ENCODE data around the gene AP5B1.
A peak's percentile ranks its signal among the peaks of the same experiment; 100 is the strongest.
"Not testable (repeated sequence)": the region's sequence is repeated elsewhere in the genome, so short reads cannot be mapped to it uniquely, and the experiment has no call there.

Gene AP5B1

DNA sequence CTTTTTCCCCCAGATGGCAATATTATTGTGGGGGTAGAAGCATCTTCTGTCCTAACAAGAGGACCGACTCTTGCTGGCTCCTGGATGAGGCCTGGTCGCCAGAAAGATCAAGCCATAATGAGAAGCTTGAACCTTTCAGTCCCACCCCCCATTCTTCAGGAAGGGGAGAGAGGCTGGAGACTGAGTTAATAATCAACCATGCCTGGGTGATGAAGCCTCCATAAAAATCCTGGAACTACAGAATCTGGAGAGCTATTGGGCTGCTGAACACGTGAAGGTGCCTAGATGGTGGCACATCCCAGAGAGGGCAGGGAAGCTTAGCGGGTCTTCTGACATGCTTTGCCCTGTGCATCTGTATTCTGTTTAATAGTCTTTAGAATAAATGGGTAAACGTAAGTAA lies 16.3 kb downstream of the AP5B1 start:
- no peak for DNase-seq

DNA sequence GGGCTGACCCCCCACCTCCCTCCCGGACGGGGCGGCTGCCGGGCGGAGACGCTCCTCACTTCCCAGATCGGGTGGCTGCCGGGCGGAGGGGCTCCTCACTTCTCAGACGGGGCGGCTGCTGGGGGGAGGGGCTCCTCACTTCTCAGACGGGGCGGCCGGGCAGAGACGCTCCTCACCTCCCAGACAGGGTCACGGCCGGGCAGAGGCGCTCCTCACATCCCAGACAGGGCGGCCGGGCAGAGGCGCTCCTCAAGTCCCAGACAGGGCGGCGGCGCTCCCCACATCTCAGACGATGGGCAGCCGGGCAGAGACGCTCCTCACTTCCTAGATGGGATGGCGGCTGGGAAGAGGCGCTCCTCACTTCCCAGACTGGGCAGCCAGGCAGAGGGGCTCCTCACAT lies 18.0 kb downstream of the AP5B1 start:
- not testable (repeated sequence) for DNase-seq

DNA sequence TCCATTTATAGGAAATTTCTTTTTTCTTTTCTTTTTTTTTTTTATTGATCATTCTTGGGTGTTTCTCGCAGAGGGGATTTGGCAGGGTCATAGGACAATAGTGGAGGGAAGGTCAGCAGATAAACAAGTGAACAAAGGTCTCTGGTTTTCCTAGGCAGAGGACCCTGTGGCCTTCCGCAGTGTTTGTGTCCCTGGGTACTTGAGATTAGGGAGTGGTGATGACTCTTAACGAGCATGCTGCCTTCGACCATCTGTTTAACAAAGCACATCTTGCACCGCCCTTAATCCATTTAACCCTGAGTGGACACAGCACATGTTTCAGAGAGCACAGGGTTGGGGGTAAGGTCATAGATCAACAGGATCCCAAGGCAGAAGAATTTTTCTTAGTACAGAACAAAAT lies 18.6 kb downstream of the AP5B1 start:
- DNase-seq = not testable (repeated sequence)

DNA sequence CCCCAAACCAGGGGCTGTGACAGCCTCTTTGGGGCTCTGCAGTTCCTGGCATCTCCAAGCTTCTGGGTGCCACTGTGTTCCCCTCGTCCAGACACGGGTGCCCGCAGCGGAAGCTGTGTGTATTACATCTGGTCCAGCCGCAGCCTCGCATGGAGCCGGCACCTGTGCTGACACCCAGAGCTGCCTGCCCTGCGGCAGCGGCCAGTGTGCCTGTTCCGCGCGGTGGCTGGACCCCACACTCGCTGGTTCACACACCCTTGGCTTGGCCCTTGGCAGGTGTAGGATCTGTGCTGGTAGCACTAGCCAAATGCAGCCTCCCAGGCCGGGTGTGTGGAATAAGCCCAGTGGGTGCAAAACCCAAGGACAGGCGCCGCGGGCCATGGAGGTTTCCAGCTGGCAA lies 35.7 kb downstream of the AP5B1 start:
- no peak for DNase-seq

DNA sequence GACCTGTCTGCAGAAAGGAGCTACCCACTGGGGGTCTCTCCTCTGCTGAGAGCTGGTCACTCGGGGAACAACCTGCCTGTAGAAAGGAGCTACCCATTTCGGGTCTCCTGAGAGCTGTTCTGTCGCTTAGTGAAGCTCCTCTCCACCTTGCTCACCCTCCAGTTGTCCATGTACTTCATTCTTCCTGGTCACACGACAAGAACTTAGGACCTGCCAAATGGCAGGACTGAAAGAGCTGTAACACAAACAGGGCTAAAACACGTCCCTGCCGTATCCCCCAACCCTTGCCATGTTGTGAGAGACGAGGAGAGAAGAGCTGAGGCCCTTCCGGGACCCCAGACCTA lies 36.1 kb downstream of the AP5B1 start:
- DNase-seq = no peak

DNA sequence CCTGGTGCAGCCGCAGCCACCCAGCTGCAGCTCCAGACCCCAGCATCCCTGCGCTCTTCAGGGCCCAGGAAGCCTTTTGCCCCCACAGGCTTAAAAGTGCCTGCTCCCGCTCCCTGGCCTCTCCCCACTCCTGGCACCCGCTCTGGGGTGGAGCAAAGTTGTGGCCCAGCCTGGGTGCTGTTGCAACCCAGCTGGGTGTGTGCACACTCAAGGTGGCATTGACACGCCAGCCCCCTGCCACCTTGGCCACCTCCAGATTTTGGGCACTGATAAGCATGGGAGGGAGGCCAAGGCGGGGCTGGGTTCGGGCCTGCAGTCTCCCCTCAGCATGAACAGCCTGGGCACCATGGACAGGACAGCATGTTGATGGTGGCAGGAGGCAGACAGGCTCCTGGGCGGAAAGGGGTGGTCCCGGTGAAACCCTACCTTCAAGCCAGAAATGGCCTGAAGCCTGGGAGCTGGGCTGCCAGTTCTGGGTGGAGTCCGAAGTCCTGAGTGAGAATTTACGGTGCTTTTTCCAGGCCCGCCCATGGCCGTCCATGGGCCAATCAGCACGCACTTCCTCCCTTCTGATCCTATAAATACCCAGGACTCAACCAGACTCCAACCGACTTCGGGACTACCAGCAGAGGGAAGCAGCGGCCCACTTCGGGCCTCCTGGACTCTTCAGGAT lies 36.6 kb downstream of the AP5B1 start:
- peak; percentile 17 for DNase-seq

DNA sequence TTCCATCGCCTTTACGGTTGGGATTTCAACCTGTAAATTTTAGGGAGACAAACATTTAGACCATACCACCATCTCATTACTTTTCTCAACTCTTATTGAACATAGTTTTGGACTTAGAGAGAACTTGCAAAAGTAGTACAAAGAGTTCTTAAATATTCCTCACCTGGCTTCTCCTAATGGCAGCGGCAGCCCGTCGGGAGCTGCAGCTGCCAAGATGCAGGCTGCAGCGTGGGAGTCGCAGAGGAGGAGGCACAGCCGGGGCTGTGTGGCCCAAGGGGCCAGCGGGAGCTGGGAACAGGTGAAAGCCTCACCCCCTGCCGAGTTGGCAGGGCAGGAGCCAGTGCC lies 37.1 kb downstream of the AP5B1 start:
- no peak for DNase-seq

DNA sequence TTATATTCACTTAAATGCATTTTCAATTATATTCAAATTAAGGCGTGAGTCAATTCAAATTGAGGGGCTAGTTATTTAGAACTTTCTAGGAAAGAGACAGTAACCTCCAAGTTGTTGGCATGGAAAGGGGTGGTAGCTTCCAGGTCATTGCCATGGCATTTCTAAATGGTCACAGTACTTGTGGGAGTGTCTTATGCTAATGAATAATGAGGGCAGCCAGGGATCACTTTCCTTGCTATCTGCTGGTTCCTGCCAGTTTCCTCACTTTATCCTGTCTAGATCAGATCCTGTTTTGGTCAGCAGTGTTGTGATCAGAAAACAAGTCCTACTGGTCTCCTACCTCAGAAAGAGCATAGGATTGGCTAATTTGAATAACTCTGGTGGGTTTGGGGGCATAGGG lies 38.4 kb downstream of the AP5B1 start:
- DNase-seq = no peak

DNA sequence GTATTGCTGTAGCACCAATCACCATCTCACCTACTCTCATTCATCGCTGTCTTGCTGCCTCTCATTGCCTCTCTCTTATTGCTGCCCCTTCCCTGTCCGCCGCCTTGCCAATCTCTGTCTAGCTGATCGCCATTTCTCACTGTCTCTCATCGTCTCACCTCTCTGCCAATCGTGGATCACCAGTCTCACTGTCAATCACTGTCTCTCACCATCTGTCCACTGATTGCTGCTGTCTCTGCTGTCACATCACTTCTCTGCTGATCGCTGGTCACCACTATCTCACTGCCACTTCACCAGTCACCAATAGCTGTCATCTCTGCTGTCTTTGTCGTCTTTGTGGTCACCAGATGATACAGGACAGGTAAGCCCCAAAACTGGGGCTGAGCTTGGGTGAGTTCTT lies 39.6 kb downstream of the AP5B1 start:
- no peak for DNase-seq

DNA sequence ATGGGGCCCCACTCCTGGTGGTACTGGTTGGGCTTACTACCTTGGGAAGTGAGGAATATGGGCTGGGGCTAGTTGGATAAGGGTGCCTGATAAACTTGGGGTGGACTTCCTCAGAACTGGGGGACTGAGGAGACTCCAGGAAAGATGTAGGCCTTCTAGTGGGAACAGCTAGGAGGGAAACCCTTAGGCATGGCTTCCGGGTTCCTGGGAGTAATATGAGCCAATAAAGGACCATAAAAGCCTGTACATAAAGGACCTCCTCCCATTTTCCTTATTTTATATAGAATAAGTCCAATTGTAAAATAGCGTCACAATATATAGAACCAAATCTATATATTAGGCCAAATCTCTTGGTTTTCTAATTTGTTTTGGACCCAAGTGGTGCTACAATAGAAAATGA lies 41.8 kb downstream of the AP5B1 start:
- DNase-seq = no peak

DNA sequence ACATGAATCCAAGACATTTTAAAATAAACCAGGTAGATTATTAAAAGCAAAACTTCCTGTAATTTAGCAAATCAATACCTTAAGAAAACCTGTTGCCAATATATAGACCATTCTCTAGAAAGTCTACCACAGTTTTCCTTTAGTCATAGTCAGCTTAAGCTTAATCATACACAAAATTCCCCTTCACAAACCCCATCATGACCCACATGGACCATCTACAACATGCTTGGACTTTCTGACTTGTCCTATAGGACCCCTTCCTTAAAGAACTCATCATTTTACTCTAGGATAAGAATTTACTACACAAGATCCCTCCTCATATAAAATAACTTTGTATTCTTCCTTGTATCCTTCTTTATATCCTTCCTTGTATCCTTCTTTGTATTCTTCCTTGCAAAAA lies 44.0 kb downstream of the AP5B1 start:
- no peak for DNase-seq

DNA sequence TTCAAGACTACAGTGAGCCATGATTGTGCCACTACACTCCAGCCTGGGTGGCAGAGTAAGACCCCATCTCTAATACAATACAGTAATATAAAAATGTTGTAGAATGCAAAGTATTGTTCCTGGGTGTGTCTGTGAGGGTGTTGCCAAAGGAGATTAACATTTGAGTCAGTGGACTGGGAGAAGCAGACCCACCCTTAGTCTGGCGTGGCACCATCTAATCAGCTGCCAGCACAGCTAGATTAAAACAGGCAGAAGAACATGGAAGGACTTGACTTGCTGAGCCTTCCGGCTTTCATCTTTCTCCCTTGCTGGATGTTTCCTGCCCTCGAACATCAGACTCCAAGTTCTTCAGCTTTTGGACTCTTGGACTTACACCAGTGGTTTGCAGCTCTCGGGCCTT lies 45.7 kb downstream of the AP5B1 start:
- not testable (repeated sequence) for DNase-seq

DNA sequence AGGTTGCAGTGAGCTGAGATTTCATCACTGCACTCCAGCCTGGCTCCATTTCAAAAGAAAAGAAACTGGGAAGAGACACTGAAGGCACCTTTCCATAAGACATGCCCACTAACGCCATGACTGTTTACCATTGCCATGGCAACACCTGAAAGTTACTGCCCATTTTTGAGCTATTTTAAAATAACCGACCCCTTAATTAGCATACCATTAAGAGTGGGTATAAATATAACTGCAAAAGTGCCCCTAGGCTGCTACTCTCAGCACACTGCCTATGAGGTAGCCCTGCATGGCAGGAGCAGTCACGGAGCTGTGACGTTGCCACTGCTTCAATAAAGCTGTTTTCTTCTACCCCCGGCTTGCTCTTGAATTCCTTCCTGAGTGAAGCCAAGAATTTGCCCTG lies 50.3 kb downstream of the AP5B1 start:
- DNase-seq = no peak

DNA sequence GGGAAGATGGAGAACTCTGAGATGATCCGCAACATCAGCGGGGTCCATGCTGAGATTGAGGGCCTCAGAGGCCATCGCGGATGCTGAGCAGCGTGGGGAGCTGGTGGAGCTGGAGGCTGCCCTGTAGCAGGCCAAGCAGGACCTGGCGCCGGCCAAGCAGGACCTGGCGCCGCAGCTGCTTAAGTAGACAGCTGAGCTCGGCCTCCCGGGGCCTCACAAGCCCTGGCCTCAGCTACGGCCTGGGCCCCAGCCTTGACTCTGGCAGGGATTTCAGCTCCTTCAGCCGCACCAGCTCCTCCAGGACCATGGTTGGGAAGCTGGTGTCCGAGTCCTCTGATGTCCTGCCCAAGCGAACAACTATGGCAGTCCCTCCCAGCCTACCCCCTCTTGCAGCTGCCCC lies 52.9 kb downstream of the AP5B1 start:
- no peak for DNase-seq

DNA sequence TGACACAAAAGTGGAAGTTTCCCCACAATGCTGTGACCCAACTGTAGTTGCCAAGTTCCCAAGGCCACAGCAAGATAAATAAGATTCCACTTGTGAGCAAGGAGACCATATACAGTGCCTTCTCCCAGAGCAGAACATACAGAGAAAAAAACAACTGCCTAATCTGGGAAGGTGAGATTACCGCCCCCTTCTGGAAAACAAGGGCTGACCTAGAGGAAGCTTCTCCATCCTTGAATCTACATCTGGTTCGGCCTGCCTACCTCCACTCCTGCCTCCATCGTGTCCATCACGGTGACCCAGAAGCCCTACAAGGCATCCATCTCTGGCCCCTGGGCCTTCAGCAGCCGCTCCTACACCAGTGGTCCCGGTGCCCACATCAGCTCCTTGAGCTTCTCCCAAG lies 54.1 kb downstream of the AP5B1 start:
- no peak for DNase-seq

All from fibroblast of skin of right quadriceps (primary cell).